ENCODE measurements around the gene SH3D19.

GRCh38 chr4:151251603-151252304 is 73.7 kb downstream of the SH3D19 start:
- TF ChIP-seq EZH2phosphoT487 (IDR thresholded peaks at IDR 0.05; ENCODE audit: low read depth, severe bottlenecking, unreplicated experiment) (no peak), CTCF (IDR thresholded peaks at IDR 0.05; ENCODE audit: poor library complexity) (no peak), EZH2 (IDR thresholded peaks at IDR 0.05; ENCODE audit: borderline replicate concordance) (no peak)

Data from hepatocyte (in vitro differentiated cells).